Endometrial microvascular endothelial cells (primary cell): Measurements from ENCODE around the gene PTPRK. TPM values are rescaled to one million over a fixed set of nuclear protein-coding genes. Genes with fewer than 3 reads are reported as not detected.

ENCODE experiments used
- in situ Hi-C: cut with HindIII; loops from 2 replicates; pipeline ENCODE4 v1.10.0; 2017; ENCODE audit warnings: low sequenced_read_pairs, low pct_unique_long_range_greater_than_20kb; ENCODE audit errors: inconsistent ontology term
- total RNA-seq: library from RNA; depleted of rRNA; stranded (reverse); fragments of >200 nt; gene quantifications from one replicate; pipeline ENCODE4 v1.2.3, GENCODE V29; 2015; ENCODE audit errors: inconsistent ontology term

Gene PTPRK
- total RNA-seq, 1 donor from 2014 or later, result 60.4 TPM

DNA sequence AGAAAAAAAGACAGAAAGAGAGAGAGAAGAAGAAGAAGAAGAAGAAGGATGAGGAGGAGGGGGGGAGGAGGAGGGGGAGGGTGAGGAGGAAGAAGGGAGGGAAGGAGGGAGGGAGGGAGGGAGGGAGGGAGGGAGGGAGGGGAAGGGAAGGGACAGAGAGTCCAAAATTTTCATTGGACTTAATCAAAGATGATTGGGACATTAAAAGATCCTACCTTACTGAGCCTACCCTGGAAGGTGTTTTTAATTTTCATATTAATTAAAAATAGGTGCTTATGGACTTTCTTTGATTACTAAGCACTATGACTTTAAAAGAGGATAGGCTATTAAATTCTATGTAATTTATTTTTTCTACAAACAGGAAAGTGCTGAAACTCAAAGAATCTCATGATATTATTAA, 319.6 kb downstream of the PTPRK start:
- in situ Hi-C loops, result no loop called here

DNA sequence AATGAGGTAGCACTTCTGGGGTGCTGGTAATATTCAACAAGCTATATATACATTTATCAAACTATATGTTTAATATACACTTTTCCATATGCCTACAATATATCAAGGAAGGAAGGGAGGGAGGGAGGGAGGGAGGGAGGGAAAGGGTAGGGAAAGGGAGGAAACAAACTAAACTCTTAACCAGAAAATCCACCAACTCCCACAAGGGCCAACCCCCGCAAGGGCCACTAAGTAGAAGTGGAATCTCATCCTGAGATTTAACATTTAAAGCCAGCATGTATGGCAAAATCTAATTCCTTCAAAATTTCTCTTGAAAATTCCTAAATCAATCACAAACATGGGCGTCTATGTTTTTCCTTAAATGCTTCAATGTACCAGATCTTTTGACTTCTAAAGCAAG, 320.9 kb downstream of the PTPRK start:
- in situ Hi-C loops, result no loop called here

DNA sequence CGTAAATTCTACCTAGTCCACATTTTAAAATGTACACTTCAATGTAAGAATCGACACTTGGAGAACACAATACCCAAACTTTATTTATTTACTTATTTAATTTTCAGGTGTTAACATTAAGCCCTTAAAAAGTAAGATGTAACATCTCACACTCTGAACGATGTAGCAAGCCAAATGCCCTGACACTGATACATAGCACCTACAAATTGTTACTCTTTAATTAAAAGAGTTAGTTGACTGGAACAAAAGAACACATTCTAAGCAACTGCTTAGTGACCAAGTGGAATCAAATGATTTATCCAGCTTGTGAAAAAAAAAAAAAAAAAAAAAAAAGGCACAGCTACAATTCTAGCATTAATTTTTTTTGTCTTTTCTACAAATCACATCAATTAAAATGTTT, 327.4 kb downstream of the PTPRK start:
- in situ Hi-C loops, result no loop called here

DNA sequence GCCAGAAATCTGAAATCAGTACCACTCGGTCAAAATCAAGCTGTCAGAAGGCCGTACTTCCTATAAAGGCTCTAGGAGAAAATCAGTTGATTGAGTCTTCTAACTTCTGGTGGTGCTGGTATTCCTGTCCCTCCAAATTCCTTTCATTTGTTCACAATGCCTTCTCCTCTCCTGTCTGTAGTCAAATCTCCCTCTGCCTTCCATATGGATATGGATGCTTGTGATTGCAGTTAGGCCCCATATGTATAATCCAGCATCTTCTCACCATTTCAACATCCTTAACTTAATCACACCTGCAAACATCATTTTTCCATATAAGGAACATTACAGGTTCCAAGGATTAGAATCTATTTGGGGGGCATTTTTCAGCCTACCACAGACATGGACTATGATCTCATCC, 331.7 kb downstream of the PTPRK start:
- in situ Hi-C loops, result no loop called here

- in situ Hi-C loops, result no loop called here
Observed at GRCh38 chr6:128186729-128187128, 333.7 kb downstream of the PTPRK start.

GRCh38 chr6:128179876-128180438, 340.4 kb downstream of the PTPRK start:
- in situ Hi-C loops, result no loop called here

- in situ Hi-C loops, result no loop called here
Observed at GRCh38 chr6:128174724-128175123, 345.7 kb downstream of the PTPRK start.

- in situ Hi-C loops, result no loop called here
Observed at GRCh38 chr6:128172752-128173682, 347.4 kb downstream of the PTPRK start.

GRCh38 chr6:128172081-128172480, 348.3 kb downstream of the PTPRK start:
- in situ Hi-C loops, result no loop called here

DNA sequence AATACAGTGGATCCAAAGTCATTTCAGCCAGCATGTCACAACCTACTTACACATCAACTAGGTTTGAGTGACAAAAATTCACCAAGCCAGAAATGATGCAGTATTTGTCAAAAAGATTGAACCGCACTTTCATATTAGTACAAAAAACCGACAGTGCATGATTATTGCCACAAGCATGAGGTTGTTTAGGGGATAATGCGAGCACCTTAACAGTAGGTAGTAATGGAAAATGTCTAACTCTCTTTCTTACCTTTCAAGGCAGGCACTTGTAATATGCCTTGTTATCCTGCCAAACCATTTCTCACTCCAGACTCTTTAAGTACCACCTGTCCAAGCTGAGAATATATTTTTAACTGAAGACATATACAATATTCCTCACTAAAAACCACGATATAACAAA, 349.2 kb downstream of the PTPRK start:
- in situ Hi-C loops, result no loop called here

- in situ Hi-C loops, result no loop called here
Observed at GRCh38 chr6:128168244-128168643, 352.2 kb downstream of the PTPRK start.

- in situ Hi-C loops, result no loop called here
Observed at GRCh38 chr6:128167552-128167951, 352.8 kb downstream of the PTPRK start.

DNA sequence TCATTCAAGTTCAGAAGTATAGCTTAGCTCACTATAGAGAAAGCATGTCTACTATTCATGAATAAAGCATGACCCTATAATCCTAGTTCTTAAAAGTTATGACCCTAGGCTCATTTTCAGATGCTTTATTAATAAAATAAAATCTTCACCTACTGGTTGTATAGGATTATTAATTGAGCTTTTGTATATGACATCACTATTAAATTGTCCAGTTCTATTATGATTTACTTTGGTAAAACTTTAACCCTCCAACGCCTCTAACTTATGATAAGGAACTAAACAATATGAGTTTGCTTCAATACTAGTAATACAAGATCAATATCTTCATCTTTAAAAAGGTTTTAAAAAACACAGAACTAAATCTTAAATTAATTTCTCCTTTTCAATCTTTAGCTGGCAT, 356.1 kb downstream of the PTPRK start:
- in situ Hi-C loops, result no loop called here

DNA sequence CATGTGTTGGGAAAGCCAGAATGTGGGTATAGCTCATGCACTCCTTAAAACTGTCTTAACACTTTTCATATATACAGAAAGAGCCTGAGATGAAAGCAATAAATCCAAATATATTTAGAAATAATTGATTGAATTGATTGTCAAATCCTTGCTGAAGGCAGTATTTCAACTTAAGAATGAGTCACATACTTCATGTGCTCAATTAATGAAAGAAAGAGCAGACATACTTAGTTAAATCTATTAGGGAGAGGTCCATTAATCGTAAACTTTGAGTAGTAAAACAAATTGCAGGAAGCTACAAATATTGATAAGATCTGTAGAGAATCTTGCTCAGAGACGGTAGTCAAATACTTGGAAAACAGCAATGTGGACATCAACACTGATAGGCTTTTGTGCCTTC, 358.0 kb downstream of the PTPRK start:
- in situ Hi-C loops, result no loop called here

DNA sequence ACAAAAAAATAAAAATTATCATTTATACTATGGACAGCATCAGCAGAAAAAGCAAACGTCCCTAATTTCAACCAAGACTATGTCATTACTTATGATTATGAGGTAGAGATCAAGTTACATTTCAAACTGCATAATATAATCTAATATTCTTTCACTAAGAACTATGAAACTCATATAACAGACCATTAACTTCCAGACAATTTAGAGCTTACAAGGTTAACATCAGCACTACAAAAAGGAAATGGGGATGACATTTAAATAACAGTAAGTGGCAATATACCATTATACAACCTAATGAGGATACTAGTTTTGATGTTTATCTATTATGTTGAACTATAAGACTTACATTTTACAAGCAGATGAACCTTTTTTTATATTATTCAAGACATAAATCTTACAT, 358.6 kb downstream of the PTPRK start:
- in situ Hi-C loops, result no loop called here

DNA sequence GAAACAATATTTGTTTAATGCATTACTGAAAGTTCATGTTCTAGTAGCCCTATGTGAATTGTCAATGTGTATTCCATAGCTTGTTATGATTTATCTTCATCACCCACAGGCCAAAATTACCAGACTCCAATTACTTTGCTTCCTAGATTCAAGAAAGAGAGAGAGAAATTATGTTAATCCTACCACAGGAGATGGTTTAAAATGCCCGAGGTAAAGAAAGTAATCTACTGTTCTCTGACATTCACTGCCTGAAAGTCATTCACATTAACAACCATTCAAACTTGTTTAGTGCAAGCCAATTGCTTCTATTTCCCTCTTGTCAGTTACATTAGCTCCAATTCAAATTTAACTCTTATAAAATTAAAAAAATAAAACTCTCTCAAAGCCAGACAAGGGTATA, 359.1 kb downstream of the PTPRK start:
- in situ Hi-C loops, result no loop called here

DNA sequence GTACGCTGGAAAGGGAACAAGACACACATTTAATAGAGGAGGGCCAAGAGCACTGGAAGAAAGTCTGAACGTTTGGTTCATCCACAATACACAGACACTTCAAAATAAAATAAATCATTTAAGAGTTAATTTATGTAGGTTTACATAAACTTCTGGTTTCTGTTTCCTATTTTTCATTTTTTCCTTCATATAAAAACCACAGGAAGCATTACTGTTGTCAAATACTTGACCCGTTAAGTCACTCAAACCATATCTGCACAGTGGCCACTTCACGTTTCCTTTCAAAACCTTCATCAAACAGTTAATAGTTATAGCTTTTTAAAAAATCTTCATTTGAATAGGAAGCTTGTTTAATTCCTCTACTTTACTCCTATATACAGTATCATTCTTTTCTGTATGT, 361.9 kb downstream of the PTPRK start:
- in situ Hi-C loops, result no loop called here

DNA sequence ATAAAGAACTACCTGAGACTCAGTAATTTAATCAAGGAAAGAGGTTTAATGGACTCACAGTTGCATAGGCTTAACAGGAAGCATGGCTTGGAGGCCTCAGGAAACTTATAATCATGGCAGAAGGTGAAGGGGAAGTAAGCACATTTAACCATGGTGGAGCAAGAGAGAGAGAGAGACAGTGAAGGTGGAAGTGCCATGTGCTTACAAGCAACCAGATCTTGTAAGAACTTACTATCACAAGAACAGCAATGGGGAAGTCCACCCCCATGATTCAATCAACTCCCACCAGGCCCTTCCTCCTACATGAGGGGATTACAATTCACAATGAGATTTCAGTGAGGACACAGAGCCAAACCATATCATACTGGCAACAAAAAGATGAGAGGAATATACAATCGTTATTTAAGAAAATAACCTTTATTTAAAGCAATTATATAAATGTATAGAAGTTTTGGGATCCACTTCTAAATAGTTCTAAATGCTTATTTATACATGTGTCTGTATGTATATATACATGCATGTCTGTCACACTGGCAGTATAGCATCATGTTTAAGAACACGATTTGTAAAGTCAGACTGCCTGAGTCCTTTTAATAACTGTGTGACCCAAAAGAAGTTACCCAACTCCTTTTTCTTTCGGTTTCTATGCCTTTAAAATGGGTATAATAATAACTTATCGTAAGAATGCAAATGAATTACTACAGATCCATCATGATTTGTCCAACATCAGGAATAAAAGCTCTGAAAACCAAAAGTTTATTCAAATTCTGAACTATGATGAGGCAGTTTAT, 363.9 kb downstream of the PTPRK start:
- in situ Hi-C loops, result no loop called here

DNA sequence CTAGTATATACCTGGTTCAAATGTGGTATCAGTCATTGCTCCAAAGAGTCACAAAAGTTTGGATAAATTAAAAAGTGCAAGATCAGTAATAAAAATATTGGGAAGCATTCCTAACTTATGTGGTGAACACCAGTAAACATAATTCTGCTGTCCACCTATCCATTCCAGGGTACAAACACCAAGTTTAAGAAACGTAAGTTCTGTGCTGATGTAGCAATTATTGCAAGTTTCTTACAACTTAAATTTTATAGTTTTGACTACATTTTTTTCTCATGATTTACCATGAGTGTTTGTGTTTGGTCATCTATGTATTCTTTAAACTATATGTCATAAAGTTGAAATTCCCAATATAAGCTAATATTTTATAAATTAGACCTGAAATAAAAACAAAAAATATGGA, 364.6 kb downstream of the PTPRK start:
- in situ Hi-C loops, result no loop called here

DNA sequence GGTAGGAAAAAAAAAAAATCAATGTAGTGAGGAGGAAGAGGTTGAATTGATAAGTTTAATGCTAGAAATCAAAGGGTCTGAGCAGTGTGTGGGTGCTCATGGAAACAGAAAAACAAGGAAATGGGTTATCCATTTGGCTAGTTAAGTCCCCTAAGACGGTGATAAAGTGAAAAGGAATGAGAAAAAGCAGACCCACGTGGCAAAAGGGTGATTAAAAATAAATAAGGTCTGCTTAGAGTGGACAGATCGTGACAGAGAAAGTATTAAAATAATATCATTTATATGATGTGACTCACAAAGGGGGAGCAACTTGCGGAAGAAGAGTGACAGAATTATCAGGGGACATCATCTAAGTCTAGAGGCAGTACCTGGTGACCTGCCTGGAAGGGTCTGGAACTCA, 367.8 kb downstream of the PTPRK start:
- in situ Hi-C loops, result no loop called here
